Stimulated activated naive B cell treated with anti-CD40 and anti-IgM and Interleukin-4, amounts not matched to agents 10 μg/mL and 1 μg/mL and 100 μg/mL, for 72 hours (primary cell): ENCODE results near the gene SCAI.
"Not testable (repeated sequence)": the region's sequence is repeated elsewhere in the genome, so short reads cannot be mapped to it uniquely, and the experiment has no call there.

Experiments
- ATAC-seq, 2 donors: fragments of 150-1000 bp; cut with Tn5 transposase; replicated peaks; 2 replicates each; pipeline ENCODE4 v1.10.0; 2021; ENCODE audit warnings: moderate library complexity in 1 of 2
- DNase-seq: peaks from one replicate; pipeline ENCODE4 v3.0.0; 2021
- H3K27ac Mint-ChIP-seq: one replicate; pipeline ENCODE4 v1.8.0; 2022; ENCODE audit warnings: mild to moderate bottlenecking, mixed read lengths
- H3K27me3 Mint-ChIP-seq, 2 donors: one replicate each; pipeline ENCODE4 v1.8.0; 2022; ENCODE audit warnings: mixed read lengths in 2 of 2
- H3K36me3 Mint-ChIP-seq, 2 donors: one replicate each; pipeline ENCODE4 v1.8.0; 2022; ENCODE audit warnings: mixed read lengths in 2 of 2, mild to moderate bottlenecking in 1 of 2
- H3K4me1 Mint-ChIP-seq, 2 donors: one replicate each; pipeline ENCODE4 v1.8.0; 2022; ENCODE audit warnings: mixed read lengths in 2 of 2, mild to moderate bottlenecking in 1 of 2
- H3K4me3 Mint-ChIP-seq, 2 donors: one replicate each; pipeline ENCODE4 v1.8.0; 2022; ENCODE audit warnings: mild to moderate bottlenecking in 2 of 2, mixed read lengths in 2 of 2, moderate library complexity in 1 of 2
- H3K9me3 Mint-ChIP-seq, 2 donors: one replicate each; pipeline ENCODE4 v1.8.0; 2022; ENCODE audit warnings: mixed read lengths in 2 of 2, mild to moderate bottlenecking in 1 of 2

The SCAI gene

GRCh38 chr9:125074976-125075375 is 68.4 kb downstream of the SCAI start:
- no peak for DNase-seq
- Mint-ChIP-seq H3K9me3 (no peaks in the 10 kb centered on the region), H3K4me3 (no peak overlapping the region), H3K36me3 (peaks cover under 1 to 2% of the 10 kb centered on the region in 2 donors), H3K4me1 (no peaks in the 10 kb centered on the region), H3K27me3 (no peaks in the 10 kb centered on the region), H3K27ac (no peak overlapping the region)
- no peak for ATAC-seq

GRCh38 chr9:125066839-125067619 is 76.3 kb downstream of the SCAI start:
- no peak for DNase-seq

GRCh38 chr9:125061391-125061790 is 81.9 kb downstream of the SCAI start:
- DNase-seq (no peak), ATAC-seq (no peak)
- no peaks in the 10 kb centered on the region for H3K9me3 Mint-ChIP-seq
- H3K27me3 Mint-ChIP-seq: no peaks in the 10 kb centered on the region
- H3K27ac Mint-ChIP-seq: no peak overlapping the region
- H3K4me1 Mint-ChIP-seq: peaks cover 2 to 8% of the 10 kb centered on the region in 2 donors
- H3K36me3 Mint-ChIP-seq: peaks cover 3 to 14% of the 10 kb centered on the region in 2 donors
- no peak overlapping the region for H3K4me3 Mint-ChIP-seq

More at GRCh38 chr9:125066839-125067619, 76.3 kb downstream of the SCAI start:
- Mint-ChIP-seq H3K36me3 (peaks cover 3 to 11% of the 10 kb centered on the region in 2 donors), H3K27ac (no peak overlapping the region), H3K4me3 (no peak overlapping the region), H3K9me3 (no peaks in the 10 kb centered on the region), H3K27me3 (no peaks in the 10 kb centered on the region), H3K4me1 (peaks cover 2 to 8% of the 10 kb centered on the region in 2 donors)
- ATAC-seq: no peak

GRCh38 chr9:125049212-125050049 is 93.9 kb downstream of the SCAI start:
- peaks cover 15 to 23% of the 10 kb centered on the region in 2 donors for H3K36me3 Mint-ChIP-seq
- ATAC-seq (no peak), DNase-seq (no peak)
- no peak overlapping the region for H3K4me3 Mint-ChIP-seq
- H3K9me3 Mint-ChIP-seq: no peaks in the 10 kb centered on the region
- H3K4me1 Mint-ChIP-seq: no peaks in the 10 kb centered on the region
- no peak overlapping the region for H3K27ac Mint-ChIP-seq
- H3K27me3 Mint-ChIP-seq: no peaks in the 10 kb centered on the region

- Mint-ChIP-seq H3K36me3 (peaks cover 11 to 16% of the 10 kb centered on the region in 2 donors), H3K27ac (no peak overlapping the region), H3K27me3 (no peaks in the 10 kb centered on the region), H3K4me3 (no peak overlapping the region), H3K4me1 (no peaks in the 10 kb centered on the region), H3K9me3 (no peaks in the 10 kb centered on the region)
- DNase-seq: no peak
- no peak for ATAC-seq
Measured at GRCh38 chr9:125043631-125044030, 99.7 kb downstream of the SCAI start.

- H3K36me3 Mint-ChIP-seq: peaks cover 8 to 14% of the 10 kb centered on the region in 2 donors
- no peaks in the 10 kb centered on the region for H3K4me1 Mint-ChIP-seq
- ATAC-seq (no peak), DNase-seq (no peak)
- H3K9me3 Mint-ChIP-seq: no peaks in the 10 kb centered on the region
- H3K4me3 Mint-ChIP-seq: no peak overlapping the region
- no peak overlapping the region for H3K27ac Mint-ChIP-seq
- no peaks in the 10 kb centered on the region for H3K27me3 Mint-ChIP-seq
Measured at GRCh38 chr9:125043148-125043547, 100.2 kb downstream of the SCAI start.

- Mint-ChIP-seq H3K4me1 (no peaks in the 10 kb centered on the region), H3K36me3 (peaks cover 4 to 8% of the 10 kb centered on the region in 2 donors), H3K9me3 (no peaks in the 10 kb centered on the region), H3K27ac (no peak overlapping the region), H3K27me3 (no peaks in the 10 kb centered on the region), H3K4me3 (no peak overlapping the region)
- ATAC-seq (no peak), DNase-seq (no peak)
Measured at GRCh38 chr9:125038166-125038565, 105.2 kb downstream of the SCAI start.

GRCh38 chr9:125028041-125028440 is 115.3 kb downstream of the SCAI start:
- Mint-ChIP-seq H3K9me3 (no peaks in the 10 kb centered on the region), H3K4me1 (peaks cover 2 to 8% of the 10 kb centered on the region in 2 donors), H3K4me3 (no peak overlapping the region), H3K36me3 (peaks cover 15 to 24% of the 10 kb centered on the region in 2 donors), H3K27me3 (no peaks in the 10 kb centered on the region), H3K27ac (no peak overlapping the region)
- ATAC-seq: no peak
- DNase-seq: no peak

- H3K36me3 Mint-ChIP-seq: peaks cover 15 to 34% of the 10 kb centered on the region in 2 donors
- ATAC-seq: no peak
- DNase-seq: no peak
- no peak overlapping the region for H3K4me3 Mint-ChIP-seq
- peaks cover 2 to 8% of the 10 kb centered on the region in 2 donors for H3K4me1 Mint-ChIP-seq
- H3K27me3 Mint-ChIP-seq: no peaks in the 10 kb centered on the region
- peak overlapping the region; percentile 49 for H3K27ac Mint-ChIP-seq
- H3K9me3 Mint-ChIP-seq: no peaks in the 10 kb centered on the region
Measured at GRCh38 chr9:125024917-125025316, 118.4 kb downstream of the SCAI start.

- ATAC-seq (no peak), DNase-seq (no peak)
- H3K27ac Mint-ChIP-seq: no peak overlapping the region
Measured at GRCh38 chr9:125021069-125021468, 122.3 kb downstream of the SCAI start.

GRCh38 chr9:125015655-125016054 is 127.7 kb downstream of the SCAI start:
- not testable (repeated sequence) for H3K4me1 Mint-ChIP-seq, H3K27ac Mint-ChIP-seq, H3K27me3 Mint-ChIP-seq, DNase-seq, ATAC-seq, H3K9me3 Mint-ChIP-seq, H3K4me3 Mint-ChIP-seq
- H3K36me3 Mint-ChIP-seq: peaks cover 9 to 18% of the 10 kb centered on the region in 2 donors

More at GRCh38 chr9:125021069-125021468, 122.3 kb downstream of the SCAI start:
- H3K4me1 Mint-ChIP-seq: peaks cover 2 to 7% of the 10 kb centered on the region in 2 donors
- peaks cover 10 to 29% of the 10 kb centered on the region in 2 donors for H3K36me3 Mint-ChIP-seq
- H3K27me3 Mint-ChIP-seq: no peaks in the 10 kb centered on the region
- no peaks in the 10 kb centered on the region for H3K9me3 Mint-ChIP-seq
- H3K4me3 Mint-ChIP-seq: no peak overlapping the region

- DNase-seq, H3K27me3 Mint-ChIP-seq, ATAC-seq, H3K4me1 Mint-ChIP-seq, H3K9me3 Mint-ChIP-seq, H3K4me3 Mint-ChIP-seq, H3K27ac Mint-ChIP-seq: not testable (repeated sequence)
- peaks cover 16 to 33% of the 10 kb centered on the region in 2 donors for H3K36me3 Mint-ChIP-seq
Measured at GRCh38 chr9:125012013-125012412, 131.3 kb downstream of the SCAI start.

- Mint-ChIP-seq H3K27me3 (no peaks in the 10 kb centered on the region), H3K4me1 (peaks cover 0 to 2% of the 10 kb centered on the region in 2 donors), H3K36me3 (peaks cover 13 to 28% of the 10 kb centered on the region in 2 donors), H3K27ac (no peak overlapping the region), H3K4me3 (no peak overlapping the region), H3K9me3 (no peaks in the 10 kb centered on the region)
- no peak for ATAC-seq
- no peak for DNase-seq
Measured at GRCh38 chr9:125008599-125008998, 134.7 kb downstream of the SCAI start.

GRCh38 chr9:125003332-125003731 is 140.0 kb downstream of the SCAI start:
- H3K27ac Mint-ChIP-seq: no peak overlapping the region
- ATAC-seq (no peak), DNase-seq (no peak)
- H3K36me3 Mint-ChIP-seq: peaks cover under 1 to 7% of the 10 kb centered on the region in 2 donors
- no peaks in the 10 kb centered on the region for H3K9me3 Mint-ChIP-seq
- H3K27me3 Mint-ChIP-seq: no peaks in the 10 kb centered on the region
- no peaks in the 10 kb centered on the region for H3K4me1 Mint-ChIP-seq
- H3K4me3 Mint-ChIP-seq: no peak overlapping the region
